ENCODE data around the gene DHX15. TPM values are rescaled to one million over a fixed set of nuclear protein-coding genes. Genes with fewer than 3 reads are reported as not detected.

The DHX15 gene
- 264 and 286 TPM in 2 replicates for total RNA-seq (2021; fragmentation: NEBNext Ultra II Directional; extraction: Animal tissue kit (Norgen Biotek cat#: 25700))
- 89.2 and 126 TPM in 2 replicates for polyA plus RNA-seq (2011; rRNA removed)
- 164 TPM for polyA plus RNA-seq (2011; cell fraction: cytosol; rRNA removed)
- 92.2 TPM for polyA plus RNA-seq (2011; cell fraction: nucleus; rRNA removed)
- 150 to 255 TPM (median 186 TPM) in 4 replicates for polyA plus RNA-seq (2012, experiment 1 of 2)
- 15.1 TPM for polyA plus RNA-seq (2012, experiment 2 of 2)
- polyA plus RNA-seq (2013, experiment 1 of 2): 137 TPM
- polyA plus RNA-seq (2013, experiment 2 of 2): 129 TPM
- polyA minus RNA-seq (2011; rRNA and poly(A)+ RNA removed): 297 and 388 TPM in 2 replicates
- 149 TPM for polyA minus RNA-seq (2011; cell fraction: cytosol; rRNA and poly(A)+ RNA removed)
- 463 TPM for polyA minus RNA-seq (2011; cell fraction: nucleus; rRNA and poly(A)+ RNA removed)
- long read RNA-seq, experiment 1, transcript DHX15-209 (2 exons, 1,848 nt): minor isoform, 12 of 305 reads
- long read RNA-seq, experiment 1, transcript DHX15-204 (4 exons, 3,028 nt): minor isoform, 12 of 305 reads
- long read RNA-seq, experiment 1, transcript DHX15-201 (14 exons, 2,994 nt): major isoform, 88 of 305 reads
- long read RNA-seq, experiment 1, transcript DHX15-208 (3 exons, 2,071 nt): minor isoform, 12 of 305 reads
- long read RNA-seq, experiment 1, partial matches to known transcripts: 144 of 305 reads
- long read RNA-seq, experiment 1, other reads (novel, unspliced or antisense): 37 of 305 reads
- long read RNA-seq, experiment 2, transcript DHX15-201 (14 exons, 2,994 nt): major isoform, 118 of 158 reads
- long read RNA-seq, experiment 2, partial matches to known transcripts: 35 of 158 reads
- long read RNA-seq, experiment 2, other reads (novel, unspliced or antisense): 3 of 158 reads

DNA sequence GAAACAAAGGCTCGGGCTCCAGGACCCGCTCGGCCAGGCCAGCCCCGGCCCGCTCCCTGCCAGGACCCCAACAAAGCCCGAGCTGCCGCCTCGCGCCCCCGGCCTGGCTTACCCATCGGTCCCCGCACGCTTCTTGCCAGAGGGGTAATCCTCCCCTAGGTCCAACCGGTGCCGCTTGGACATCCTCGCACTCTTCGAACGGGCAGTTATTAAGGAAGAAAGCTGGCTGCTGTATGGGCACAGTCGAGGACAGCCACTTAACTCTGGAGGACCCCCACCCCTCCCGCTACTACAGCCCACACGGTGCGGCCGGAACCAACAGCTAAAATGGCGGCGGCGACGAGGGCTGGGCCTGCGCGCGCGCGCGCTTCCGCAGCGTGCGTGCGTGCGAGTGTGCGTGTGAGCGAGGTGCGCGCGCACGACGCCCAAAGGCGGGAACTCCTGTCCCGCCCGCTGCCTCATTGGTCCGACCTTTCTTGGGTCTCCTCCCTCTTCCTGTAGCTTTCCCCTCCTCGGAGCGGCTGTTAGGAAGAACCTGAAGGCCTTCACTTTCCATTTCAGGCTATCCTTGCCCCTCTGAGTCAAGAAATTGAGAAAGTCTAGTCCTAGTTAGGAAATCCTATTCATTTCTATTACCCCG, at the start of gene DHX15:
Gene DHX15 (minus strand): TSS at position 344 of the 640 bp plus-strand sequence. CDS start 161 bp downstream, at position 183.
- FAIRE-seq: peak; percentile 65
- TF ChIP-seq CHD2 (IDR thresholded peaks at IDR 0.05; ENCODE audit: low read length) (no peak), ASH2L (IDR thresholded peaks at IDR 0.05; ENCODE audit: low read length) (peak; percentile 71), CHD1 (IDR thresholded peaks at IDR 0.05; ENCODE audit: low read depth, low read length) (peak; percentile 31; the same call in 1 of the 2 replicates), TBP (IDR thresholded peaks at IDR 0.05; ENCODE audit: low read depth, low read length) (peak; percentile 85), NANOG (IDR thresholded peaks at IDR 0.05; ENCODE audit: insufficient read depth, low read depth, low read length, poor library complexity, severe bottlenecking) (no peak), SIX5 (IDR thresholded peaks at IDR 0.05; ENCODE audit: low read depth, low read length) (no peak), SAP30 (IDR thresholded peaks at IDR 0.05; ENCODE audit: insufficient read depth, insufficient replicate concordance, low read length) (no peak), CREB1 (IDR thresholded peaks at IDR 0.05) (peak; percentile 77)

More for the DNA sequence above, at the start of gene DHX15:
- Histone ChIP-seq H3K23me2 (ENCODE audit: low read depth, low read length) (peaks cover 7% of the 10 kb centered on the region), H3K9ac (replicated peaks in 1 of 4; ENCODE audit: extremely low read depth in 1 of 4, low read depth in 3 of 4, low read length in 3 of 4) (peak within 1 kb of the TSS; percentile 99 to 100 (median 100)), H4K5ac (ENCODE audit: insufficient read length, low read depth, low read length) (peak within 1 kb of the TSS; percentile 100), H3K79me2 (ENCODE audit: control insufficient read depth in 1 of 2, insufficient read depth in 2 of 2, low read length in 2 of 2) (peaks cover 47 to 50% of the 10 kb centered on the region in 2 experiments), H3K4ac (replicated peaks; ENCODE audit: insufficient read length, low read depth, low read length) (peak within 1 kb of the TSS; percentile 94), H2BK20ac (ENCODE audit: low read length) (no peak within 1 kb of the TSS), H3K4me3 (ENCODE audit: extremely low read depth in 1 of 4, insufficient read depth in 2 of 4, low read depth in 3 of 4, low read length in 4 of 4) (peak within 1 kb of the TSS; percentile 88 to 98 (median 96)), H4K8ac (ENCODE audit: extremely low read depth, insufficient read depth, low read length) (peak within 1 kb of the TSS; percentile 100), H2AFZ (ENCODE audit: low read length) (no peak within 1 kb of the TSS), H3K4me2 (ENCODE audit: insufficient read depth in 1 of 2, low read depth in 2 of 2, low read length in 2 of 2) (peak within 1 kb of the TSS; percentile 69 to 95), H3K18ac (ENCODE audit: extremely low read depth, low read length) (peak within 1 kb of the TSS; percentile 96), H3K79me1 (ENCODE audit: low read depth, low read length) (no peaks in the 10 kb centered on the region; the same call in 1 of the 2 replicates), H4K20me1 (replicated peaks in 1 of 2; ENCODE audit: control insufficient read depth in 1 of 2, insufficient read depth in 2 of 2, low read length in 2 of 2) (peaks cover 10 to 14% of the 10 kb centered on the region in 2 experiments), H3K36me3 (ENCODE audit: control insufficient read depth in 2 of 4, insufficient read depth in 4 of 4, low read length in 3 of 4) (peaks cover 0 to 19% (median 2%) of the 10 kb centered on the region in 4 experiments; a peak in 2 of 8 replicates), H2AK5ac (ENCODE audit: low read depth, low read length) (peak within 1 kb of the TSS; percentile 65), H2BK120ac (replicated peaks; ENCODE audit: low read depth, low read length) (peak within 1 kb of the TSS; percentile 69), H3K56ac (replicated peaks; ENCODE audit: insufficient read length, low read depth, low read length) (peak within 1 kb of the TSS; percentile 86), H2BK5ac (ENCODE audit: low read depth, low read length) (peak within 1 kb of the TSS; percentile 98), H3K27me3 (replicated peaks in 1 of 4; ENCODE audit: control insufficient read depth in 3 of 4, extremely low read depth in 1 of 4, insufficient read depth in 3 of 4, low read length in 3 of 4) (no peaks in the 10 kb centered on the region), H3K27ac (ENCODE audit: low read depth, low read length) (peak within 1 kb of the TSS; percentile 99), H3K4me1 (replicated peaks in 1 of 4; ENCODE audit: control insufficient read depth in 3 of 4, insufficient read depth in 4 of 4, low read length in 3 of 4) (peaks cover 0 to 8% (median 0%) of the 10 kb centered on the region in 4 experiments; a peak in 2 of 7 replicates), H3K9me3 (ENCODE audit: insufficient read depth in 2 of 2, low read depth in 1 of 2, low read length in 1 of 2) (peaks cover 0 to 3% of the 10 kb centered on the region in 2 experiments; a peak in 3 of 4 replicates), H4K91ac (replicated peaks; ENCODE audit: insufficient read length, low read length) (peak within 1 kb of the TSS; percentile 99), H2BK15ac (ENCODE audit: low read length) (0 out of 2 replicates have a peak within 1 kb of the TSS, but pooled peaks have one; percentile 83), H3K23ac (ENCODE audit: insufficient read length) (no peak within 1 kb of the TSS), H3K14ac (ENCODE audit: insufficient read length) (peak within 1 kb of the TSS; percentile 96), H2BK12ac (ENCODE audit: low read depth, low read length) (peak within 1 kb of the TSS; percentile 62; the same call in 1 of the 2 replicates)
- ChIA-PET POLR2A (ENCODE audit: partially characterized antibody) (interaction anchor here (0.6 to 4.2 kb wide), 41 partner anchors 9 to 254 kb away, joined by 3 to 40 read pairs (median 4); no protein-coding TSS in a partner anchor), CTCF (ENCODE audit: partially characterized antibody) (interaction anchor here (0.6 to 1.3 kb wide), 8 partner anchors 9 to 396 kb away, joined by 3 to 5 read pairs (median 4); no protein-coding TSS in a partner anchor)
- 1% methylated on average over 41 of the region's 52 CpGs; no CpG with 5 or more reads in 1 of the 2 experiments for WGBS, 2 experiments (ENCODE audit: extremely low coverage in 1 of 2, insufficient coverage in 1 of 2, insufficient read length in 1 of 2, insufficient replicate concordance in 2 of 2, low coverage in 1 of 2, low lambda C conversion rate in 2 of 2, missing lambda C conversion rate in 1 of 2)
- peak; percentile 91 to 95 for DNase-seq (ENCODE audit: low read depth in 1 of 2, low spot score in 2 of 2)
